GM12872 (cell line): ENCODE data around the gene GJB1.

Experiments
- TF ChIP-seq, protein P1 (sequence below): IDR thresholded peaks from 3 replicates; pipeline ENCODE4 v1.5.1; 2011; ENCODE audit warnings: low read depth, mild to moderate bottlenecking, low read length, moderate library complexity; ENCODE audit not compliant: insufficient read depth

Gene GJB1

DNA sequence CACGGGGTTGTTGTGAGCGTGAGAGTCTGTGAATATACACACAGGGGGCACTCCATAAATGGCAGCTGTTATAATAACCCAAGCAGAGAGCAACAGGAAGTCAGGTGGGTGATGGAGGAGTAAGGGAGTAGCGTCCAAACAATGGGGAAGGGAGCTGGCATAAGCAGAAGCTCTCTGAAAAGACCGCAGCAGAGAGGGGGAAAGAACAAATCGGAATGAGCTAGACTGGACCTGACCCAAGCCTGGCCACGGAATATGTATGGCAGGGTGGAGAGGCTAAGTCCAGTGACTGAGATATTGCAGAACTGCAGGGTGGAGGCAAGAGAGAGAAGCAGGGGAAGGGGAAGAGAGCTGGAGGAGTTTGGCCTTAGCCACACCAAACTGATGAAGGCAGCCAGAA lies 6.5 kb upstream of the GJB1 start:
- TF ChIP-seq, protein P1, sequence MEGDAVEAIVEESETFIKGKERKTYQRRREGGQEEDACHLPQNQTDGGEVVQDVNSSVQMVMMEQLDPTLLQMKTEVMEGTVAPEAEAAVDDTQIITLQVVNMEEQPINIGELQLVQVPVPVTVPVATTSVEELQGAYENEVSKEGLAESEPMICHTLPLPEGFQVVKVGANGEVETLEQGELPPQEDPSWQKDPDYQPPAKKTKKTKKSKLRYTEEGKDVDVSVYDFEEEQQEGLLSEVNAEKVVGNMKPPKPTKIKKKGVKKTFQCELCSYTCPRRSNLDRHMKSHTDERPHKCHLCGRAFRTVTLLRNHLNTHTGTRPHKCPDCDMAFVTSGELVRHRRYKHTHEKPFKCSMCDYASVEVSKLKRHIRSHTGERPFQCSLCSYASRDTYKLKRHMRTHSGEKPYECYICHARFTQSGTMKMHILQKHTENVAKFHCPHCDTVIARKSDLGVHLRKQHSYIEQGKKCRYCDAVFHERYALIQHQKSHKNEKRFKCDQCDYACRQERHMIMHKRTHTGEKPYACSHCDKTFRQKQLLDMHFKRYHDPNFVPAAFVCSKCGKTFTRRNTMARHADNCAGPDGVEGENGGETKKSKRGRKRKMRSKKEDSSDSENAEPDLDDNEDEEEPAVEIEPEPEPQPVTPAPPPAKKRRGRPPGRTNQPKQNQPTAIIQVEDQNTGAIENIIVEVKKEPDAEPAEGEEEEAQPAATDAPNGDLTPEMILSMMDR, result no peak

DNA sequence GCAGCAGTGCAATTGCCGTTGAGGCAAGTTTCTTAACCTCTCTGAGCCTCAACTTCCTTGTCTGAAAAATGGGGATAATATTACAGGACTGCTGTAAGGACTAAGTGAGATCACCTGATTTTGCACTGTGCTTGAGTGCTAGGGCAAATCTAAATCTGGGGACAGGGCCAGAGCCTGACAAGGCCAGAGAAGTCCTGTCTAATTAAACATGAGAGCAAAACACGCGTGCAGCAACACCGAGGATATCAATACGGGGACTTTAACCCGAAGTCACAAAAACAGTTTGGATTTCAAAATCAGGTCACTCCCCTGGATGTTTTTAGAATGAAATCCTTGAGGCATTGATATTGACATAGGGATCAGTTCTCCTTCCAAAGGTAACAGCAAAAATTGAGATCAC lies 5.7 kb upstream of the GJB1 start:
- TF ChIP-seq, protein P1, result no peak

DNA sequence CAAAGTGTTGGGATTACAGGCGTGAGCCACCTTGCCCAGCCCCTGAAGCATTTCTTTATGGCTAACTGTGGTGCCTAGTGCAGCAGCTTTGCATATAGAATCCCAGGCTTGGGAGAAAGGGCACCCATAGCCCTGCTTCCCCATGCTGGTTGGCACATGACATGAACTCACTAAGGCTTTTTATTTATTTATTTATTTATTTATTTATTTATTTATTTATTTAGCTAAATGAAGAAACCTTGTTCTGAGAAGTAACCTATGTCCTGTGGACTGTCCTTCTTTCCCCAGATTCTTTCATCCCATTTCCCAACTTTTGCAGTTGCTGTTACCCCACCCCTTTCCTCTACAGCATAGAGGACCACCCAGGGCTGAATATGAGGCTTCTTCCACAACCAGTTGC lies 1.9 kb upstream of the GJB1 start:
- TF ChIP-seq, protein P1, result no peak

DNA sequence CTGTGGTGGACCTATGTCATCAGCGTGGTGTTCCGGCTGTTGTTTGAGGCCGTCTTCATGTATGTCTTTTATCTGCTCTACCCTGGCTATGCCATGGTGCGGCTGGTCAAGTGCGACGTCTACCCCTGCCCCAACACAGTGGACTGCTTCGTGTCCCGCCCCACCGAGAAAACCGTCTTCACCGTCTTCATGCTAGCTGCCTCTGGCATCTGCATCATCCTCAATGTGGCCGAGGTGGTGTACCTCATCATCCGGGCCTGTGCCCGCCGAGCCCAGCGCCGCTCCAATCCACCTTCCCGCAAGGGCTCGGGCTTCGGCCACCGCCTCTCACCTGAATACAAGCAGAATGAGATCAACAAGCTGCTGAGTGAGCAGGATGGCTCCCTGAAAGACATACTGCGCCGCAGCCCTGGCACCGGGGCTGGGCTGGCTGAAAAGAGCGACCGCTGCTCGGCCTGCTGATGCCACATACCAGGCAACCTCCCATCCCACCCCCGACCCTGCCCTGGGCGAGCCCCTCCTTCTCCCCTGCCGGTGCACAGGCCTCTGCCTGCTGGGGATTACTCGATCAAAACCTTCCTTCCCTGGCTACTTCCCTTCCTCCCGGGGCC lies 1.2 kb downstream of the GJB1 start:
- TF ChIP-seq, protein P1, result no peak

DNA sequence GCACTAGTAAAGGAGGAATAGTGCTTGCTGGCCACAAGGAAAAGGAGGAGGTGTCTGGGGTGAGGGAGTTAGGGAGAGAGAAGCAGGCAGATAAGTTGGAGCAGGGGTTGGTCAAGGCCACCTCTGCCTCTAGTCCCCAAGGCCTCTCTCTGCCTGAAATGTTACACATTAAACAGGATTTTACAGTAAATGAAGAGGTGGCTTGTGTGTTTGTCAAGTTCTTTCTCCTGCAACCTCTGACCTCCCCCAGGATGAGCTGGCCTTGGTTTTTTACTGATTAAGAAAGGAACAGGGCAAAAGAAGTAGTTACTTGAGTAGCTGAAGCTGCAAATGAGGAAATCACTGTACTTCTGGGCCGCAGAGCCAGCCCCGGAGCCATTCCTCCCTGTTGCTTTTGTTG lies 2.0 kb downstream of the GJB1 start:
- TF ChIP-seq, protein P1, result no peak

DNA sequence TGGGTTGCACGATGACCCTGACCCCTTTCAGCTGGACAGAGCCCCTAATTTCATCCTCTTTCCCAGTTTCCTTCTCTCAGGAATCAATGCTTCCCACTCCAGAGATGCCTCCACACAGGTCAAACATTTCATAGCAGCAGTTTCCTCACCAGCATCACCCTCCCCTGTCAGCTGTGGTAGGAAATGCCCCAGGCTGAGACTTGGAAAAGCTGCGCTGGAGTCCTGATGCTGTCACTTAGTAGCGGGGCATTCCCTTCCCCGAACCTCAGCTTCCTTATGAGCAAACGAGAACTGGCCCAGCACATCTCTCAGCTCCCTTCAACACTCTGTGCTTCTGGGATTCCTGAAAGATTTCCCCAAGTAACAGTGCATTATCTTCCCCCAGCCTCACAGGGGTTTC lies 2.7 kb downstream of the GJB1 start:
- TF ChIP-seq, protein P1, result no peak

DNA sequence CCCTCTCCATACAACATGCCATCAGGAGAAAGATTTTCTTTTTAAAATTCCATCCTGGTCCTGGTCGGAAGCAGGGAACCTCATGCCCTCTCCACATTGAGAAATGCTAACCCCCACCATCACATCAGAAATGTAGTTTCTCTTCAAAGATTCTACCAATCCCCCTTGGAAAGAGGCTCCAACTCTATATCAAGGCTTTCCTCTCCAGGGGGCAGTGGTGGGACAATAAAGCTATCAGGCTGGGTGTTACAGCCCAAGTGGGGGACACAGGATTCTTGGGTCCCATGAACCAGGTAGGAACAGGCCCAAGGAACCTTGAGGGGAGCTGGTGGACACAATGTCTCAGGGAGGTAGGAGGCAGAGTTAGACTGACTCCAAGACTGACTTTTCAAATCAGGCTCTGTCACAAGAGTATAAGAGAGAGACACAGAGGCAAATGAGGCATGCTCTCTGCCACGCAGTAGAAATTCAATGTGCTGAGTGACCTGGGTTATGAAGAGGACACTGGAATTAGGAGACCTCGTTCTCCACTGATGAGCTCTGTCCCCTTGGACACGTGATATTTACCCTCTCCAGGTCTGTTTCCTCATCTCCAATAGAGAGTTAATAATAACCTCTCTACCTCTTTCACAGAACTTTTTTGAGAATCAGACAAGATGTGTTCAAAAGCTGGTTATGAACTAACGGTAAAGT lies 4.5 kb downstream of the GJB1 start:
- TF ChIP-seq, protein P1, result no peak
